ENCODE data around the gene ZNF568. TPM values are rescaled to one million over a fixed set of nuclear protein-coding genes. Genes with fewer than 3 reads are reported as not detected.

The ZNF568 gene
- total and polyA plus RNA-seq, 9 of the 15 experiments (the other 6 are each of a cell fraction or from before 2014, with no cell fraction given), result 0.04 to 0.36 (median 0.07) TPM; not detected in 1

Other genes with a start within 250 kb of the ZNF568 start
- 0.41 and 1.2 TPM in 2 replicates for gene ZNF461, start 249.5 kb upstream of the ZNF568 start, total RNA-seq (2014; rRNA removed)
- gene ZNF461, start 249.5 kb upstream of the ZNF568 start, total RNA-seq (2014; rRNA removed; fragmentation: Illumina TruSeq; extraction: Trizol), result 0.45 and 0.91 TPM in 2 replicates
- 0.38 and 0.80 TPM in 2 replicates for gene ZNF461, start 249.5 kb upstream of the ZNF568 start, total RNA-seq (2015; rRNA removed; fragmentation: Illumina TruSeq; extraction: Trizol)
- 0.20 and 0.45 TPM in 2 replicates for gene ZNF461, start 249.5 kb upstream of the ZNF568 start, total RNA-seq (2021)
- gene ZNF461, start 249.5 kb upstream of the ZNF568 start, polyA plus RNA-seq (2011; rRNA removed), result 0.15 and 0.74 TPM in 2 replicates
- gene ZNF461, start 249.5 kb upstream of the ZNF568 start, polyA plus RNA-seq (2014; fragmentation: Illumina TruSeq; extraction: Trizol), result 0.34 and 0.66 TPM in 2 replicates
- gene ZNF461, start 249.5 kb upstream of the ZNF568 start, polyA plus RNA-seq (2014; fragmentation: Nextera tagmentation; extraction: Ambion mirVana), result under 1 TPM; 0.29 to 0.48 TPM
- gene ZNF461, start 249.5 kb upstream of the ZNF568 start, polyA plus RNA-seq (2014; rRNA removed), result 0.32 and 0.65 TPM in 2 replicates
- 3.1 TPM in 2 replicates for gene ZNF567, start 228.7 kb upstream of the ZNF568 start, total RNA-seq (2014; rRNA removed)
- 8.4 and 9.9 TPM in 2 replicates for gene ZNF567, start 228.7 kb upstream of the ZNF568 start, total RNA-seq (2014; rRNA removed; fragmentation: Illumina TruSeq; extraction: Trizol)
- gene ZNF567, start 228.7 kb upstream of the ZNF568 start, total RNA-seq (2015; rRNA removed; fragmentation: Illumina TruSeq; extraction: Trizol), result 5.8 and 7.2 TPM in 2 replicates
- 4.7 and 4.9 TPM in 2 replicates for gene ZNF567, start 228.7 kb upstream of the ZNF568 start, total RNA-seq (2021)
- gene ZNF567, start 228.7 kb upstream of the ZNF568 start, polyA plus RNA-seq (2011; rRNA removed), result 4.5 and 11.5 TPM in 2 replicates
- 6.2 and 7.4 TPM in 2 replicates for gene ZNF567, start 228.7 kb upstream of the ZNF568 start, polyA plus RNA-seq (2014; fragmentation: Illumina TruSeq; extraction: Trizol)
- 10 to 100 TPM in 1 of 2 experiments, 1 to 10 TPM in 1; 7.6 to 10.5 TPM for gene ZNF567, start 228.7 kb upstream of the ZNF568 start, polyA plus RNA-seq (2014; fragmentation: Nextera tagmentation; extraction: Ambion mirVana)
- 3.6 and 4.1 TPM in 2 replicates for gene ZNF567, start 228.7 kb upstream of the ZNF568 start, polyA plus RNA-seq (2014; rRNA removed)
- 5.3 and 6.6 TPM in 2 replicates for gene ZNF850, start 143.5 kb upstream of the ZNF568 start, total RNA-seq (2014; rRNA removed)
- 13.0 and 16.2 TPM in 2 replicates for gene ZNF850, start 143.5 kb upstream of the ZNF568 start, total RNA-seq (2014; rRNA removed; fragmentation: Illumina TruSeq; extraction: Trizol)
- gene ZNF850, start 143.5 kb upstream of the ZNF568 start, total RNA-seq (2015; rRNA removed; fragmentation: Illumina TruSeq; extraction: Trizol), result 10.1 and 11.2 TPM in 2 replicates
- 8.6 and 10.4 TPM in 2 replicates for gene ZNF850, start 143.5 kb upstream of the ZNF568 start, total RNA-seq (2021)
- gene ZNF850, start 143.5 kb upstream of the ZNF568 start, polyA plus RNA-seq (2011; rRNA removed), result 5.9 and 6.5 TPM in 2 replicates
- gene ZNF850, start 143.5 kb upstream of the ZNF568 start, polyA plus RNA-seq (2014; fragmentation: Illumina TruSeq; extraction: Trizol), result 2.5 and 2.9 TPM in 2 replicates
- gene ZNF850, start 143.5 kb upstream of the ZNF568 start, polyA plus RNA-seq (2014; fragmentation: Nextera tagmentation; extraction: Ambion mirVana), result 1 to 10 TPM; 1.2 to 1.8 TPM
- gene ZNF850, start 143.5 kb upstream of the ZNF568 start, polyA plus RNA-seq (2014; rRNA removed), result 4.8 and 5.3 TPM in 2 replicates
- 0.24 and 1.2 TPM in 2 replicates for gene ZNF790, start 77.9 kb upstream of the ZNF568 start, total RNA-seq (2014; rRNA removed)
- 0.87 and 1.6 TPM in 2 replicates for gene ZNF790, start 77.9 kb upstream of the ZNF568 start, total RNA-seq (2014; rRNA removed; fragmentation: Illumina TruSeq; extraction: Trizol)
- gene ZNF790, start 77.9 kb upstream of the ZNF568 start, total RNA-seq (2015; rRNA removed; fragmentation: Illumina TruSeq; extraction: Trizol), result 0.41 and 0.62 TPM in 2 replicates
- gene ZNF790, start 77.9 kb upstream of the ZNF568 start, total RNA-seq (2021), result 0.38 and 0.49 TPM in 2 replicates
- 0.07 and 0.33 TPM in 2 replicates for gene ZNF790, start 77.9 kb upstream of the ZNF568 start, polyA plus RNA-seq (2011; rRNA removed)
- 0.29 and 0.37 TPM in 2 replicates for gene ZNF790, start 77.9 kb upstream of the ZNF568 start, polyA plus RNA-seq (2014; fragmentation: Illumina TruSeq; extraction: Trizol)
- under 1 TPM; 0.46 to 0.53 TPM for gene ZNF790, start 77.9 kb upstream of the ZNF568 start, polyA plus RNA-seq (2014; fragmentation: Nextera tagmentation; extraction: Ambion mirVana)
- gene ZNF790, start 77.9 kb upstream of the ZNF568 start, polyA plus RNA-seq (2014; rRNA removed), result 0.88 and 1.7 TPM in 2 replicates
- 0.64 and 0.65 TPM in 2 replicates for gene ZNF345, start 65.5 kb upstream of the ZNF568 start, total RNA-seq (2014; rRNA removed)
- 0.65 and 1.2 TPM in 2 replicates for gene ZNF345, start 65.5 kb upstream of the ZNF568 start, total RNA-seq (2014; rRNA removed; fragmentation: Illumina TruSeq; extraction: Trizol)
- gene ZNF345, start 65.5 kb upstream of the ZNF568 start, total RNA-seq (2015; rRNA removed; fragmentation: Illumina TruSeq; extraction: Trizol), result 0.54 and 0.57 TPM in 2 replicates
- gene ZNF345, start 65.5 kb upstream of the ZNF568 start, total RNA-seq (2021), result 1.4 and 1.6 TPM in 2 replicates
- 0.47 and 1.3 TPM in 2 replicates for gene ZNF345, start 65.5 kb upstream of the ZNF568 start, polyA plus RNA-seq (2011; rRNA removed)
- 0.42 and 0.51 TPM in 2 replicates for gene ZNF345, start 65.5 kb upstream of the ZNF568 start, polyA plus RNA-seq (2014; fragmentation: Illumina TruSeq; extraction: Trizol)
- under 1 TPM; 0.38 to 0.84 TPM for gene ZNF345, start 65.5 kb upstream of the ZNF568 start, polyA plus RNA-seq (2014; fragmentation: Nextera tagmentation; extraction: Ambion mirVana)
- 0.31 and 1.1 TPM in 2 replicates for gene ZNF345, start 65.5 kb upstream of the ZNF568 start, polyA plus RNA-seq (2014; rRNA removed)
- 0.04 and 0.05 TPM in 2 replicates for gene ZNF829, start within 50 bp of the ZNF568 start, total RNA-seq (2014; rRNA removed)
- gene ZNF829, start within 50 bp of the ZNF568 start, total RNA-seq (2014; rRNA removed; fragmentation: Illumina TruSeq; extraction: Trizol), result 0.07 and 0.10 TPM in 2 replicates
- 0.08 and 0.11 TPM in 2 replicates for gene ZNF829, start within 50 bp of the ZNF568 start, total RNA-seq (2015; rRNA removed; fragmentation: Illumina TruSeq; extraction: Trizol)
- 0.02 TPM in 1 of 2 replicates, not detected in the other for gene ZNF829, start within 50 bp of the ZNF568 start, total RNA-seq (2021)
- gene ZNF829, start within 50 bp of the ZNF568 start, polyA plus RNA-seq (2011; rRNA removed), result not detected in 2 replicates
- 0.07 TPM in 1 of 2 replicates, not detected in the other for gene ZNF829, start within 50 bp of the ZNF568 start, polyA plus RNA-seq (2014; fragmentation: Illumina TruSeq; extraction: Trizol)
- under 1 TPM; 0.03 to 0.14 TPM for gene ZNF829, start within 50 bp of the ZNF568 start, polyA plus RNA-seq (2014; fragmentation: Nextera tagmentation; extraction: Ambion mirVana)
- gene ZNF829, start within 50 bp of the ZNF568 start, polyA plus RNA-seq (2014; rRNA removed), result 0.01 and 0.03 TPM in 2 replicates
- 3.8 and 5.1 TPM in 2 replicates for gene ZNF420, start 162.1 kb downstream of the ZNF568 start, total RNA-seq (2014; rRNA removed)
- gene ZNF420, start 162.1 kb downstream of the ZNF568 start, total RNA-seq (2014; rRNA removed; fragmentation: Illumina TruSeq; extraction: Trizol), result 7.2 and 9.0 TPM in 2 replicates
- gene ZNF420, start 162.1 kb downstream of the ZNF568 start, total RNA-seq (2015; rRNA removed; fragmentation: Illumina TruSeq; extraction: Trizol), result 4.5 and 4.7 TPM in 2 replicates
- gene ZNF420, start 162.1 kb downstream of the ZNF568 start, total RNA-seq (2021), result 6.7 and 8.5 TPM in 2 replicates
- 2.0 and 4.3 TPM in 2 replicates for gene ZNF420, start 162.1 kb downstream of the ZNF568 start, polyA plus RNA-seq (2011; rRNA removed)
- gene ZNF420, start 162.1 kb downstream of the ZNF568 start, polyA plus RNA-seq (2014; fragmentation: Illumina TruSeq; extraction: Trizol), result 5.1 and 5.4 TPM in 2 replicates
- 1 to 10 TPM; 5.8 to 6.0 TPM for gene ZNF420, start 162.1 kb downstream of the ZNF568 start, polyA plus RNA-seq (2014; fragmentation: Nextera tagmentation; extraction: Ambion mirVana)
- 2.6 and 3.0 TPM in 2 replicates for gene ZNF420, start 162.1 kb downstream of the ZNF568 start, polyA plus RNA-seq (2014; rRNA removed)

Data from K562 (cell line).